GM19395 (cell line): ENCODE data around the gene CEP164.

Experiments
- ATAC-seq: cut with Tn5 transposase; IDR thresholded peaks from one replicate; pipeline ENCODE4 v1.9.1; 2021; ENCODE audit warnings: mild to moderate bottlenecking, moderate library complexity; ENCODE audit not compliant: unreplicated experiment

CEP164 gene

GRCh38 chr11:117417856-117418255 is 90.2 kb downstream of the CEP164 start:
- ATAC-seq = no peak

DNA sequence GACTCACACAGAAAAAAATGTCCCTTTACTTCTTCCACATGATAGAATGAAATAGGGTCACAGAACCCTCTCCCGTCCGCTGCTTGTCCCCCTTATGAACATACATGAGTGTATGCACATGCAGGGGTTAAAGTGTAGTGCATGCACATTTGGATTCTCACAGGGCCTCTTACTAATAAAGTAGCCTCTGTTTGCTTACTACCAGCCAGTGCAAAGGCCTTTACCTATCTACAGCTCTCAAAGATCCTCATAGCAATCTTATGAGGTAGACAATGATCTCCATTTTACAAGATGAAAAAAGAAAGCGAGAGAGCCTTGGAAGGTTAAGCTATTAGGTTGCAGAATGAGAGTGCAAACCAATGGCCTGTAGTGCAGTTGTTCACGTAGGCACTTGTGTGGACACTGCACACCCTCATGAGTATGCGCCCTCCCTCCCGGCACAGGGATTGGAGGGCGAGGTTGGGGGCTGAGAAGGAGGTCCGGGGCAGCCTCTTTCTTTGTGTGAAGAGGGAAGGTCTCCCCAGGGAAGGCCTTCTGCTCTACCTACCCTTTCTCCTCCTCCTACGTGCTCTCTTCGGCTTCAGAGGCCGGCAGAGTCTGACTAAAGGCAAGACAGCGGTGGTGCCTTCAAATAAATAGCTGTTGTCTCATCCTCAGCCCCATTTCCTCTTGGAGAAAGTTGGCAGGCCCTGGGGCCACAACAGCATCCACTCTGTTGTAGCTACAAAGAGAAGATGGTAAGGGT is 91.3 kb downstream of the CEP164 start:
- ATAC-seq = no peak

DNA sequence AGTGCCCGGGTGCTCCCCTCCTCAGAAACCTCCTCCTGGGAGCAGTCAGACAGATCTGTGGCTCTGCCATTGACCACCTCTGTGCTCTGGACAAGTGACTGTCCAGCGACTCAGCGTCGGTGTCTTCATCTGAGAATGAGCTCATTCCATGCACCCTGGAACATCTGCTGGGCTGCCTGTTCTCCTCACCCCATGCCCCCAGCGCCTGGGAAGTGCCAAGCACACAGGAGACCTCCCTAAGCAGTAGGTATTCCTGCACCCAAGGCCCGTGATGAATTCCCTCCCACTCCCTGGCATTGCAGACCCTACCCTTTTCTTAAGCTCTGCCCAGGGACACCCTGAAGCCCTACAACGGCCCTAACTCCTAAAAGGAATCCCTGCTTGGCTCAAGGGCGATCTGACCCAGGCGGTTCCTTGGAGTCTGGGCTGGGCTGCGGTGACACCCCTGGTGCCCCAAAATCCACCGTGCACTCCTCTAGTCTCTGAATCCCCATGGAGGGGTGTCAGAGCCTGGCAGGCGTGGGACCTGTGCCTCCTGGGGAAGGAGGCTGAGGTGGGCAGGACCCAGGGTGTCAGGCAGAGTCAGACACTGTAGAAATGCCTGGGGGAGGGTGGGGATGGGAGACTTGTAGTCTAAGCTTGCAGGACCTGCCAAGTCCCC is 92.0 kb downstream of the CEP164 start:
- no peak for ATAC-seq

DNA sequence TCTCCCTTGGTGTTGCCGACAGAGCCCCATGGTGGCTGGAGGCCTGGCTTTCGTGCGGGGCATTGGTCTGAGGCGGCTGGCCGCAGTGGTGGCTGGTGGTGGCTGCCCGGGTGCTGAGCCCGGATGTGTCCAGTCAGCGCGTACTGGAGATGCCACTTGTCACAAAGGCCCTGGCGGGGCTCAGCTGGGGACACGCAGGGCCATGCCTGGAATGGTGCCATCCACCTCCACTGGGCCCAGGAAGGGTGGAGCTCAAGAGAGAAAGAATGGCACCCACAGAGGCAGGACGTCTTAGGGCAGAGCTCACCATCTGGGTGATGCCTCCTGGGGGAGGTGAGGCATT is 92.5 kb downstream of the CEP164 start:
- no peak for ATAC-seq

- ATAC-seq = no peak
Observed at GRCh38 chr11:117420598-117420997, 92.9 kb downstream of the CEP164 start.

GRCh38 chr11:117421041-117421440 is 93.4 kb downstream of the CEP164 start:
- no peak for ATAC-seq

DNA sequence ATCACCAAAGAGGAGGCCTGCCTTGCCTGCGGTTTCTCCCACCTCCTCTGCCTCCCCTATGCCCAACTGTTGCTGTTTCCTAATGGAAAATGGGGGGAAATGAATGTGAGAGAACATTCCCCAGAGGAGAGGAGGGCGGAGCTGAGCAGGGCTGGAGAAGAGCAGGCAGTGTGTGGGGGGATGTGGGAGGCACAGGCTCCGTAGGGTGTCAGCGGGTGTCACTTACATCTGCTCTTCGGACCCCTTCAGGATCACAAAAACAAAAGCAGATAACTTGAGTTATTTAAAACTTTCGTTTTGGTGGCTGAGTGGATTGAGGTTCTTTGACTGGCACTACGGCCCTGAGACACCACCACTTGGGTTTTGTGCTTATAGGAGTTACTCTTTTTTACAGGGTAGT is 93.8 kb downstream of the CEP164 start:
- no peak for ATAC-seq

- ATAC-seq = no peak
Observed at GRCh38 chr11:117423046-117423575, 95.5 kb downstream of the CEP164 start.

GRCh38 chr11:117424781-117425180 is 97.1 kb downstream of the CEP164 start:
- ATAC-seq = no peak

DNA sequence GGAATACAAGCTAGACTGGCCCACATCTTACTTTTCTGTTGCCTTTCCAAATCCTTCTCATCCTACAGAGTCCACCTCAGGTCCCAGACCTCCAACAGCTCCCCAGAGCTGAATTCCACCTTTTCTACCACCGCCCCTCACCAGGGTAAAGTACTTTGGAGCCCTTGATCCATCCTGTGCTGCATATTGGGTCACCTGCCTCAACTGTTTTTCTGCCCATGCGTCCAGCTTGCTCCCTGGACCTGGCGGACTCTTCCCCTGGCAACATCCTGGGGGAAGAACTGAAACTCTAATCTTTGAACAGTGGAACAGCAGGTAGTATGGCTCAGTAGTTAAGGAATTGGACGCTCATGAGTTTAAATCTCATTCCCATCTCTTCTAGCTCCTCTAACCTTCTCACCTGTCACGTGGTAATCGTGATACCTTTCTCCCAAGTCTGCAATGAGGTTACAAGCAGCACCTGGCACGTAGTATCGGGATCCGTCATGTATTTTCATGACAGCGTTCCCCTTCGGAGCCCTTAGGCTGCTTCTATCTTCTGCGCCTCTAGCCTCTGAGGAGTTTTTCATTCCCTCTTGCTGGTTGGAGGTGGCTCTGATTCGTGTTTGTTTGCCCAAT is 98.1 kb downstream of the CEP164 start:
- no peak for ATAC-seq

DNA sequence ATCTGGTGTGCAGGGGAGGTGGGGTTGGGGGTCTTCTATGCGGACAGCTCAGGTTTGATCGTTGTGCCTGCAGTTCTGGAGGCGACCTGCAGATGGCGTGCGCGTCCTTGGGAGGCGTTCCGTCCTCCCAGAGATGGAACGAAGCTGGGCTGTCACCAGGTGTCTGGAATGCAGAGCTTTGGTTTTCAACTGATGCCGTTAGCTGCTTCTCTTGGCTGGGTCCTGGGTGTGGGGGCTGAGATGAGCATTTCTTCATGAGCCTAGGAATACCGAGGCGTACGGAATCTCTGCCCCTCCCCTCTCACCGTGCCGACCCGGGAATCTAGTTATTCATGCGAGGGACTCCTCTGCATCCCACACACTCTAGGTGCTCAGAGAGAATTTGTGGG is 98.6 kb downstream of the CEP164 start:
- no peak for ATAC-seq

DNA sequence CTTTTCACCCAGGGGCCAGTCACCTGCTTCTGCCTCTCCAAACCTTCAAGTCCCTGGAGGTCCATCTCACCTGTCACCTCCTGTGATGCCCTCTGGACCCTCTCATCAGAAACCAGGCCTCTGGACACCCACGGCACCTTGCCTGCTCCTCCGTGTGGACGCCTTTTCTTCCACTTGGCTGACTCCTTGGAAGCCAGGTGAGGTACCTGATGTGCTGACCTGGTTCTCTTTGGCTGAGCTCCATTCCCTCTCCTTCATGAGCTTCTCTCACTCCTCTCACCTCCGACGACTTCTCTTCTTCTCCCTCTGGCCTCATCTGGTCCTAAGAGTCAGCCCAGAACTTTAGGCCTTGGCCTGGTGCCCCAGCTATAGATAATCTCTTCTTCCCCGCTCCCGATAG is 99.3 kb downstream of the CEP164 start:
- ATAC-seq = no peak

GRCh38 chr11:117427356-117427874 is 99.8 kb downstream of the CEP164 start:
- no peak for ATAC-seq

DNA sequence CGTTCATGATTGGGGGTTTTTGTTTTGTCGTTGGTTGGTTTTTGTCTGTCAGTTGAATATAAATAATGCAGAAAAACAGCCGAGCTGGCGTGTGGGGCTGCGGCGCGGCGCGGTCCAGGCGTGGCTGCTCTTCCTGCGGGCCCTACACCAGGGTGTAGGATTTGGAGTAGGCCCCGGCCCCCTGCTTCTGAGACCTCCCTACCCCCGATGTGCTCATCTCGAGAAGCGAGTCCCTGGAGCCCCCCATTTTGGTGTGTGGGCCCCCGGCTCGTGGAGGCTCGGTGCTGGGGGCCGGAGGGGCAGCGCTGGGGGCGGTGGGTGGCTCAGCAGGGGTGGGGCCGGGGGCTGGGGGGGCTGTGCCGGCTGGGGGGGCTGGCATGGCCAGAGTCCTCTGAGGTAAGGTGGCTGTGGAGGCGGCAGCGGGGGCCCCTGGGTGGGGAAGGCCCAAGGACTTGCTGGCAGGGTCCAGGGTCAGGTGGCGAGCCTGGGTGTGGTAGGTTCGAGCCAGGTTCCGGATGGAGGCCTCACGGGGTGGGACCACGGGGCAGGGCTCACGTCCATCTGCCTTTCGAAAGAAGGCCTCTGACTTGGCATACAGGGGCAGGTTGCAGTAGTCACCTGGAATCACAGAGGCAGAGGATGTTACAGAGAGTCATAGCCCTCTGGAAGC is 100.7 kb downstream of the CEP164 start:
- ATAC-seq = no peak

DNA sequence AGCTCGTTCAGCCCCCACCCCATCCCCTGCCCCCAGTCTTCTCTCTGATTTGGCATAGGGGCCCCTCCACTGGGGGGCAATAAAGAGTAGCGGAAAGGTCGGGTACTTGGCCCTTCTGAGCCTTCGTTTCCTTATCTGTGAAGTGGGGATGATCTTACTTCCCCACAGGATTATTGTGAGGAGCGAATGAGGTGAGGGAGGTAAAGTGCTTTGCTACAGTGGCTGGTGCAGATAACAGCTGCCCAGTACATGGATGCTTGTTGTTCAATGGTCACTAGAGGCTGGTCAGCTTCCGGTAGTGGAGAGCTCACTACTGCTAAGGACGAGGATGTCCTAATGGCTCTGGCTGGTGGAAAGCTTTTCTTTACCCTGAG is 101.2 kb downstream of the CEP164 start:
- no peak for ATAC-seq

GRCh38 chr11:117430293-117430955 is 102.8 kb downstream of the CEP164 start:
- no peak for ATAC-seq

DNA sequence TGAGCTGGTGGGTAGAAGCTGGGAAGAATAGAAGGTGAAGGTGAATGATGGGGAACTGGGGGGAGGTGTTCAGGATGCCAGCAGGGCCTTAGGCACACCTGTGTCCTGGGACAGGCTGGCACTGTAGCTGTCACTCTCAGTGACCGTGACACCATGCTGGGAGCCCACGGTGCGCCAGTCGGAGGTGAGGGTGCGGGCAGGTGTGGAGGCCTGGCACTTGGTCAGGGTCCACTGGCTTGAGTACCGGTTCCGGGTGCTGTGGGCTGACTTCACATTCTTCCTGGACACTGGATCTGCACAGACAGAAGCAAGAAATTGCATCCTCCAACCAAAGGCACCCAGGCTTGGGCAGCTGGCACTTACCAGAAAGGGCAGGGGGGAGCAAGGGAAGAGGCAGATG is 103.8 kb downstream of the CEP164 start:
- no peak for ATAC-seq

- no peak for ATAC-seq
Observed at GRCh38 chr11:117433717-117434116, 106.1 kb downstream of the CEP164 start.

GRCh38 chr11:117434481-117434880 is 106.8 kb downstream of the CEP164 start:
- no peak for ATAC-seq

DNA sequence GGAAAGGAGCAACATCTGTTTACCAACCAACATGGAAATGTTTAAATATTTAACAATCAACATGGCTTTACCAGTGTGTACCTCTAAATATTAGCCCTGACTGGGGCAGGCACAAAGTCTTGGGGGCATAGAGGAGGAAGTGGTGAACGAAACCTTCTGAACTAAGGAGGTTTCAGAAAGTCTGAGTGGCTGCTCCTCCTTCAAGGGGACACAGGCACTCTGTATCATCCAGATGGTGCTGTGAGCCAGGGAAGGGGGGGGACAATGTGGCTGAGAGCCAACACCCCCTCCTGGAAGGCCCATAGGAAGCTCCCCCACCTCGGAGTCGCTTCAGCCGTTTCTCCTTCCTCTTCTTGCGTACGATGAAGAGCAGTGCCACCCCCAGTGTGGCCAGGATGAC is 107.7 kb downstream of the CEP164 start:
- no peak for ATAC-seq
